Measurements from ENCODE around the gene PGAM4. TPM values are rescaled to one million over a fixed set of nuclear protein-coding genes. Genes with fewer than 3 reads are reported as not detected.

The PGAM4 gene
- total RNA-seq, 1 experiment from 2014 or later, result not detected

GRCh38 chrX:77962068-77962902, 7.2 kb downstream of the PGAM4 start:
- Mint-ChIP-seq H3K4me3 (ENCODE audit: low read depth, unreplicated experiment) (no peak overlapping the region), H3K4me1 (ENCODE audit: low read depth, unreplicated experiment) (peaks cover 14% of the 10 kb centered on the region), H3K27me3 (ENCODE audit: unreplicated experiment) (no peaks in the 10 kb centered on the region), H3K9me3 (ENCODE audit: low read depth, unreplicated experiment) (peaks cover 4% of the 10 kb centered on the region), H3K27ac (ENCODE audit: unreplicated experiment) (no peak overlapping the region), H3K36me3 (ENCODE audit: insufficient read depth, unreplicated experiment) (peaks cover 5% of the 10 kb centered on the region)
- TF ChIP-seq CTCF (IDR thresholded peaks at IDR 0.05; ENCODE audit: unreplicated experiment), result no peak
- BruUV-seq (replicated peaks), result no TSS peak
- DNase-seq, result no peak
- CTCF ChIA-PET, result no interaction called here
- intact Hi-C loops (cut with micrococcal nuclease; ENCODE audit: unreplicated experiment), result no loop called here

- intact Hi-C loops (cut with micrococcal nuclease; ENCODE audit: unreplicated experiment), result no loop called here
- H3K4me3 Mint-ChIP-seq (ENCODE audit: low read depth, unreplicated experiment), result no peak overlapping the region
- CTCF ChIA-PET, result no interaction called here
- no TSS peak for BruUV-seq (replicated peaks)
- TF ChIP-seq CTCF (IDR thresholded peaks at IDR 0.05; ENCODE audit: unreplicated experiment), result no peak
- H3K27me3 Mint-ChIP-seq (ENCODE audit: unreplicated experiment), result no peaks in the 10 kb centered on the region
- H3K36me3 Mint-ChIP-seq (ENCODE audit: insufficient read depth, unreplicated experiment), result peaks cover 5% of the 10 kb centered on the region
- peaks cover 14% of the 10 kb centered on the region for H3K4me1 Mint-ChIP-seq (ENCODE audit: low read depth, unreplicated experiment)
- no peak for DNase-seq
- peaks cover 4% of the 10 kb centered on the region for H3K9me3 Mint-ChIP-seq (ENCODE audit: low read depth, unreplicated experiment)
- no peak overlapping the region for H3K27ac Mint-ChIP-seq (ENCODE audit: unreplicated experiment)
Observed at GRCh38 chrX:77961063-77961462, 8.4 kb downstream of the PGAM4 start.

- H3K4me1 Mint-ChIP-seq (ENCODE audit: low read depth, unreplicated experiment), result peaks cover 14% of the 10 kb centered on the region
- no TSS peak for BruUV-seq (replicated peaks)
- intact Hi-C loops (cut with micrococcal nuclease; ENCODE audit: unreplicated experiment), result no loop called here
- no peaks in the 10 kb centered on the region for H3K27me3 Mint-ChIP-seq (ENCODE audit: unreplicated experiment)
- CTCF ChIA-PET, result interaction anchor here (0.6 kb wide), 1 partner anchor 82 kb away, joined by 4 read pairs; no protein-coding TSS in a partner anchor
- H3K27ac Mint-ChIP-seq (ENCODE audit: unreplicated experiment), result no peak overlapping the region
- DNase-seq, result no peak
- no peak overlapping the region for H3K4me3 Mint-ChIP-seq (ENCODE audit: low read depth, unreplicated experiment)
- peaks cover 5% of the 10 kb centered on the region for H3K36me3 Mint-ChIP-seq (ENCODE audit: insufficient read depth, unreplicated experiment)
- no peak for TF ChIP-seq CTCF (IDR thresholded peaks at IDR 0.05; ENCODE audit: unreplicated experiment)
- H3K9me3 Mint-ChIP-seq (ENCODE audit: low read depth, unreplicated experiment), result peaks cover 4% of the 10 kb centered on the region
Observed at GRCh38 chrX:77960567-77960966, 8.9 kb downstream of the PGAM4 start.

GRCh38 chrX:77953708-77954107, 15.7 kb downstream of the PGAM4 start:
- H3K27ac Mint-ChIP-seq (ENCODE audit: unreplicated experiment), result no peak overlapping the region
- intact Hi-C loops (cut with micrococcal nuclease; ENCODE audit: unreplicated experiment), result loop anchor here (5.0 kb wide), 1 partner anchor 41 kb away; the partner anchor contains the start of gene ATP7A
- H3K36me3 Mint-ChIP-seq (ENCODE audit: insufficient read depth, unreplicated experiment), result no peaks in the 10 kb centered on the region
- peaks cover 2% of the 10 kb centered on the region for H3K9me3 Mint-ChIP-seq (ENCODE audit: low read depth, unreplicated experiment)
- no peak for TF ChIP-seq CTCF (IDR thresholded peaks at IDR 0.05; ENCODE audit: unreplicated experiment)
- no peaks in the 10 kb centered on the region for H3K27me3 Mint-ChIP-seq (ENCODE audit: unreplicated experiment)
- peaks cover 9% of the 10 kb centered on the region for H3K4me1 Mint-ChIP-seq (ENCODE audit: low read depth, unreplicated experiment)
- no peak for DNase-seq
- CTCF ChIA-PET, result interaction anchor here (0.7 kb wide), 1 partner anchor 18 kb away, joined by 3 read pairs; no protein-coding TSS in a partner anchor
- H3K4me3 Mint-ChIP-seq (ENCODE audit: low read depth, unreplicated experiment), result no peak overlapping the region
- BruUV-seq (replicated peaks), result no TSS peak
